Hepatocyte (in vitro differentiated cells): ENCODE data around the gene ASS1.

Experiments
- EZH2 ChIP-seq: fragments of 200-600 bp; sonication (generic); IDR thresholded peaks from 2 replicates; pipeline ENCODE4 v1.6.1; 2016; ENCODE audit warnings: antibody characterized with exemption, mild to moderate bottlenecking, borderline replicate concordance
- TF ChIP-seq, protein P1 (sequence below): fragments of 200-600 bp; sonication (generic); IDR thresholded peaks from 2 replicates; pipeline ENCODE4 v1.5.1; 2016; ENCODE audit warnings: antibody characterized with exemption, mild to moderate bottlenecking; ENCODE audit not compliant: poor library complexity

DNA sequence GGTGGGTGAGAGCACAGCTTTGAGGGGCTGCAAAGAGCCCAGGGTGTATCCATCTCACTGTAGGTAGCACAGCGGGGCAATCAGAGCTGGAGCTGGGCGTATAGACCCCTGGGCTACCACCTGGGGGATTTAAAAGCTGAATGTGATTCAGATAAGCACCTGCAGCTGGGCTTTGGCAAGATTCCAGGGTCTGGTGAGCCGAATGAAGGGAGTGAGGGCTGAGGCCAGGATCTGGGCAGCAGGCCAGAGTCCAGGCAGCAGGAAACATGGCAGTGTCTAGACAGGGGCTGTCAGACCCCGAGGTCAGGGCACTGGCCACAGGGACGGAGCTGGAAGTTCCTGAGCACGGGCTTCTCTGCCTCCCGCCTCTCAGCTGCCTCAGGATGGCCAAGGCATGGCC lies 8.7 kb downstream of the ASS1 start:
- TF ChIP-seq, protein P1, sequence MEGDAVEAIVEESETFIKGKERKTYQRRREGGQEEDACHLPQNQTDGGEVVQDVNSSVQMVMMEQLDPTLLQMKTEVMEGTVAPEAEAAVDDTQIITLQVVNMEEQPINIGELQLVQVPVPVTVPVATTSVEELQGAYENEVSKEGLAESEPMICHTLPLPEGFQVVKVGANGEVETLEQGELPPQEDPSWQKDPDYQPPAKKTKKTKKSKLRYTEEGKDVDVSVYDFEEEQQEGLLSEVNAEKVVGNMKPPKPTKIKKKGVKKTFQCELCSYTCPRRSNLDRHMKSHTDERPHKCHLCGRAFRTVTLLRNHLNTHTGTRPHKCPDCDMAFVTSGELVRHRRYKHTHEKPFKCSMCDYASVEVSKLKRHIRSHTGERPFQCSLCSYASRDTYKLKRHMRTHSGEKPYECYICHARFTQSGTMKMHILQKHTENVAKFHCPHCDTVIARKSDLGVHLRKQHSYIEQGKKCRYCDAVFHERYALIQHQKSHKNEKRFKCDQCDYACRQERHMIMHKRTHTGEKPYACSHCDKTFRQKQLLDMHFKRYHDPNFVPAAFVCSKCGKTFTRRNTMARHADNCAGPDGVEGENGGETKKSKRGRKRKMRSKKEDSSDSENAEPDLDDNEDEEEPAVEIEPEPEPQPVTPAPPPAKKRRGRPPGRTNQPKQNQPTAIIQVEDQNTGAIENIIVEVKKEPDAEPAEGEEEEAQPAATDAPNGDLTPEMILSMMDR = no peak
- no peak for TF ChIP-seq EZH2
